D341Med (cell line): ENCODE results near the gene NUDCD3.
"Not testable (repeated sequence)": the region's sequence is repeated elsewhere in the genome, so short reads cannot be mapped to it uniquely, and the experiment has no call there.

ENCODE experiments used
- DNase-seq: peaks from one replicate; pipeline ENCODE4 v3.0.0; 2012; ENCODE audit warnings: low spot score

NUDCD3 gene

DNA sequence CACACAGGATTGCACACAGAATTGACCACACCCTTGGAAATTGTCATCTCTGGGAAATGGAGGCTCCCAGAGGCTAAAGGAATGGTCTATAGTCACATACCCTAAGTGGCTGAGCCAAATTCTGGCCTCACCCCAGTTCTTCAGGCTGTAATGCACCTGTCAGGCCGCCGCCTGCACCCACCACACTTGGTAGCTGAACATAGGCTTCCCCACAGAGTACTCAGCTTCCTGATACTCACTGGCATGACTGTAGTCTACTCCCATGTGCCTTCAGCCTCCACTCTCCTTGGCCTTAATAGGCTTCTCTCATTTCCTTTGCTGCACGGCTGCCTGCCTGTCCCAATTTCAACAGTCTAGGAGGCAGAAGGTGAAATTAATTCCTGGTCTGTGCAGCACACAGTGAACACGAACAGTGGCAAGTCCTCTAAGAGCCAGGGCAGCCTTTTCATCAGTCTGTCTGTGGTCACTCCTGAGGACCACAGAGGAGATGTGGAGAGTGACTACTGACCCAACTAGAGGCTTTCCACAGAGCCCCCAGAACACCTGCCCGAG is 42.5 kb downstream of the NUDCD3 start:
- no peak for DNase-seq

GRCh38 chr7:44445986-44446671 is 44.3 kb downstream of the NUDCD3 start:
- no peak for DNase-seq

DNA sequence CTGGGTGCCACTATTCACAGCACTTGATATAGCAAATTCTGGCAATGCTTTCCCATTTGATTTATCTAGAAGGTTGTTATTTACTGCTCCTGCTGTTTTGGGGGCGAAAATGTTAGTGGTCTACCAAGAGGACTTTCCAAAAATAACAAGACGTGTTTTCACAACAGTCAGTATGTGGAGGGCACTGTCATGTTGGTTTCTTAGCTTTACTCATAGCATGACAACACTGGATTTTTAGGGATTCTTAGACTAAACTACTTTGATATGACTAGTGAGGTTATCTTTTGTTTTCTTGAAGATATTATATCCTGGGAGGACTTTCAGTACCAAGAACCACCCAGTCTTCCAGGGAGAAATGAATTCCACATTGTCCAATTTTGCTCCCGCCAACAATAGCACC is 49.4 kb downstream of the NUDCD3 start:
- no peak for DNase-seq

DNA sequence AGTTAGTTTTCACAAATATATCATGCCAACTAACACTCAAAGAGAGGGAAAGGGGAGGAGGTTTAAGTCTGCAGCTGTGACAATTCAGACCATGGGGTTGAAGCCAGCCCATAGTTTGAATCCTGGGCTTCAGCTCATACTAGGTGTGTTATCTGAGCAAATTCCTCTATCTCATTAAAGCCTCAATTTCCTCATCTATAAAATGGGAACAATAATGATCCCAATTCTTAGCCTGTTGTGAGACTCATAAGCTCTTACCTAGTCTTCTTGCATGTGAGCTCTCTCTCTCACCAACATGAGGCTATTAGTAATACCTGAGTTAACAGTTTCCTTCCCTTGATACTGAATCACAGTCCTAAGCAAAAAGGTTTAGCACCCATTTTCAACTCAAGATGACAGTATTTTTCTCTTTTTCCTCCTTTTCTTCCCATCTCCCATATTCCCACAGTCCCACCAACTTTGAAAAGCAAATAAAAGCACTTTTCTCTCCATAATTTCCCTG is 49.8 kb downstream of the NUDCD3 start:
- DNase-seq: no peak

- DNase-seq: no peak
Measured at GRCh38 chr7:44439926-44440325, 50.5 kb downstream of the NUDCD3 start.

DNA sequence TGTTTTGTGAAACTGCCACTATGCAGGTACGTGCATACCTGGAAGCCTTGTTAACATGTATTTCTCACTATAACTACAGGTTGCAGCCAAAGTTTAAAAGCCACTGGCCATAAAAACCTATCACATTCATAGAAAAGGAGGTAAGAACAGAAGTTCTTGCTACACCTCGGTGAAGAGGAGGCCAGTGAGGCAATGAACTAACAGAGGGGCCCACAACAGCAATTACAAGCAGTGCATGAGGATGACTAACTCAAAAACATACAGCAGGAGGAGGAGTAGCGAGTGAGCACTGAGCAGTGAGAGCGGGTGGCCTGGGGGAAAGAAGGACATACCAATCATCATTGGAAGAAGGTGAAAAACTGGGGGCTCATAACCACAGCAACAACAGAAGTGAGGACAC is 51.6 kb downstream of the NUDCD3 start:
- no peak for DNase-seq

GRCh38 chr7:44434201-44434600 is 56.3 kb downstream of the NUDCD3 start:
- DNase-seq: no peak

DNA sequence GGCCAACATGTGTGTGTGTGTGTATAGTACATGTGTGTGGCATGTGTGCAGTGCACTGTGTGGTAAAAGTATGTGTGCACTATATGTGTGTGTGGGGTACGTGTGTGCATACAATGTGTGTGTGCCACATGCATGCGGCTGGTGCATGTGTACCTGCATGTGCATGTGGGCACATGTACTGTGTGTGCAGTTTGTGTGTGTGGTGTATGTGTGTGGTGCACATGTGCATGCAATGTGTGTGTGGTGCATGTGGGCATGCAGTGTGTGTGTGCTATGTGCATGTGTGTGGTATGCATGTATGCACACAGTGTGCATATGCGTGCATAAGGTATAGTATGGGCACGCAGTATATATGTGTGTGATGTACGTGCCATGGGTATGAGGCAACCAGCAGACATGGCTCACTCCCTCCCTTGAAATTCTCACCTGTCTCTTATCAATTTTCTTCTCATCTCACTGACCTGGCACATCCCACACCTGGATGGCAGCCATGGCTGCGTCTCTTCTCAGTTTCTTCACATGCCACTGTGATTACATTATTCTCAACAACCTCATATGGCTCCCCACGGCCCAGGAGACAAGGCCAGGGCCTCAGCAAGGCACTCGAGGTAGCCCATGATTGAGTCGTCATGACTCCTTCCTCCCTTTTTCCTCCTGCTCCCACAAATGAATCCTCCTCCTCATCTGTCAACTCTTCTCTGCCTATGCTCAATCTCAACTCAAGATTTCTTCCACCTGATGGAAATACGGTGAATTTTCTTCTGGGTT is 57.0 kb downstream of the NUDCD3 start:
- no peak for DNase-seq

DNA sequence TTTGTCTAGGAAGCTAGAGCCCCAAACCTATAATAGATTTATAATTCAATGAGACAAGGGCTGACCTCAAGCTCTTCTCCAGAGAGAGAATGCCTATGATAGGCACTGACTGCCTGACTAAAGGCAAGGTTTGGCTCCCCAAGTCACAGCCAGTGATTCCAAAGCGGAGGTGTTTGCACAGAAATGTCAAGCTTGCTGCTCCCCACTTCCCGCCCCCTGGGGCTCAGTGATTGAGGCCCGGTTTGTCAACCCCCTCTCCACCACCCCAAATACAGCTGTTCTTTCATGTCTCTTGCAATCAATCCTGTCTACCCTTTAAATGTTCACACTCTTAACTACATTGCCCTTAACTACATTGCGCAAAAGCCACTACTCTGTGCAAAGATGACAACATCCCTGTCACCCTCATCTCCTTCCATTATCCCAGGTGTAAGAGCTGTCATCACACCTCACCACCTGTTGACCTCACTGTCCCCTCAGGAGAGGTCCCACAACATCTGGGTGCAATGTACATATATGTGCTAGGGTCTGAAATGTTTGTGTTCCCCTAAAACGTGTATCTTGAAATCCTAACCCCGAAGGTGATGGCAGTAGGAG is 58.0 kb downstream of the NUDCD3 start:
- DNase-seq: no peak

GRCh38 chr7:44431091-44431608 is 59.3 kb downstream of the NUDCD3 start:
- DNase-seq: peak; percentile 43

GRCh38 chr7:44430054-44430453 is 60.4 kb downstream of the NUDCD3 start:
- no peak for DNase-seq

DNA sequence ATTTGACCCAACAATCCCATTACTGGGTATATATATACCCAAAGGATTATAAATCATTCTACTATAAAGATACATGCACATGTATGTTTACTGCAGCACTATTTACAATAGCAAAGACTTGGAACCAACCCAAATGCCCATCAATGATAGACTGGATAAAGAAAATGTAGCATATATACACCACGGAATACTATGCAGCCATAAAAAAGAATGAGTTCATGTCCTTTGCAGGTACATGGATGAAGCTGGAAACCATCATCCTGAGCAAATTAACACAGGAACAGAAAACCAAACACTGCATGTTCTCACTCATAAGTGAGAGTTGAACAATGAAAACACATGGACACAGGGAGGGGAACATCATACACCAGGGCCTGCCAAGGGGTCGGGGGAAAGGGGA is 65.7 kb downstream of the NUDCD3 start:
- DNase-seq: not testable (repeated sequence)

GRCh38 chr7:44416941-44417340 is 73.5 kb downstream of the NUDCD3 start:
- DNase-seq: no peak

GRCh38 chr7:44415510-44415909 is 74.9 kb downstream of the NUDCD3 start:
- DNase-seq: no peak

DNA sequence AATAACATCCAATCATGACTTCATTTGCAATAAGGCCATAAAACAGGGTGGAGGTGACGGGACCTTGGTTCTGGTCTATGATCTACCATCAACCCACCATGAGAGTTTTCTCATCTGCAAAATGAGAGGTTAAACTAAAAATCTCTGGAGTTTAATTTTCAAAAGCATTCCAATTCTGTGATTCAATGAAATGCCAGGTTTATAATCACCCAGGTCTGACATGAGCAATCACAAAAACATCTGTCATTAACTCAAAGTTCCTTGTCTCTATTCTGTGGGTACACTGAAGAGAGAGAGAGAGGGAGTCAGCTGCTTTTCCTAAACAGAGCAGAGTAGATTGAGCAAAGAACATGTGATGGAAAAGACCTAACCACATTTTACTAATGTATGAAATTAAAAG is 75.4 kb downstream of the NUDCD3 start:
- DNase-seq: no peak

DNA sequence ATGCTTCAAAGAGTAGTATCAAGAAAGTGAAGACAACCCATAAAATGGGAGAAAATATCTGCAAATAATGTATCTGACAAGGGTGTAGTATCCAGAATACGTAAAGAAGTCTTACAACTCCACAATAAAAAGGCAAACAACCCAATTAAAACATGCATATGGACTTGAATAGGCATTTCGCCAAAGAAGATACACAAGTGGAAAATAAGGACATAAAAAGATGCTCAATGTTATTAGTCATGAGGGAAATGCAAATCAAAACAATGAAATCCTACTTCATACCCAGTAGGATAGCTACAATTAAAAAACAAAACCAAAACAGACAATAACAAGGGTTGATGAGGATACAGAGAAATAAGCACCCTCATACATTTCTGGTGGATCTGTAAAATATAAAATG is 79.2 kb downstream of the NUDCD3 start:
- DNase-seq: no peak

- DNase-seq: no peak
Measured at GRCh38 chr7:44408596-44408995, 81.9 kb downstream of the NUDCD3 start.

- DNase-seq: no peak
Measured at GRCh38 chr7:44403775-44404174, 86.7 kb downstream of the NUDCD3 start.

- DNase-seq: no peak
Measured at GRCh38 chr7:44403176-44403759, 87.2 kb downstream of the NUDCD3 start.

- no peak for DNase-seq
Measured at GRCh38 chr7:44402401-44403060, 87.9 kb downstream of the NUDCD3 start.

GRCh38 chr7:44401692-44402091 is 88.8 kb downstream of the NUDCD3 start:
- DNase-seq: no peak
